K562 (cell line): Measurements from ENCODE around the gene TRAF3IP1. TPM values are rescaled to one million over a fixed set of nuclear protein-coding genes. Genes with fewer than 3 reads are reported as not detected.

Experiments used
- C11orf30 ChIP-seq: fragments of 450-650 bp; IDR thresholded peaks from 2 replicates; pipeline ENCODE4 v1.6.1; 2016; ENCODE audit warnings: low read depth, mild to moderate bottlenecking
- CEBPG ChIP-seq, 3 experiments: fragments of 200-800 bp in 1 of 3; sonication (Bioruptor generic) in 1 of 3; sonication (generic) in 1 of 3; formaldehyde crosslinking in 1 of 3; IDR thresholded peaks in 2 of 3; conservative IDR thresholded peaks in 1 of 3; 2 replicates each; pipeline versions ENCODE4 v1.6.1 to v1.8.0; 2016 to 2022; ENCODE audit warnings: missing compliant biosample characterization in 2 of 3, missing genetic modification characterization in 2 of 3, mild to moderate bottlenecking in 1 of 3, missing genetic modification reagents in 1 of 3
- DMBX1 ChIP-seq: fragments of 250-450 bp; sonication (Bioruptor Pico); IDR thresholded peaks from 2 replicates; pipeline ENCODE4 v1.8.0; 2022; ENCODE audit warnings: inconsistent platforms, mild to moderate bottlenecking, moderate library complexity, borderline replicate concordance
- DPF2 ChIP-seq: fragments of 450-650 bp; IDR thresholded peaks from 2 replicates; pipeline ENCODE4 v1.6.1; 2016
- ERF ChIP-seq: fragments of 450-650 bp; formaldehyde crosslinking; IDR thresholded peaks from 2 replicates; pipeline ENCODE4 v1.4.0; 2020; ENCODE audit warnings: mild to moderate bottlenecking, mixed read lengths
- FOSL1 ChIP-seq: fragments of 200-800 bp; sonication (Bioruptor generic); conservative IDR thresholded peaks from 2 replicates; pipeline ENCODE4 v1.6.1; 2016; ENCODE audit warnings: missing genetic modification characterization, missing compliant biosample characterization
- FOXJ3 ChIP-seq: sonication (generic); formaldehyde crosslinking; IDR thresholded peaks from 2 replicates; pipeline ENCODE4 v1.4.0; 2020; ENCODE audit warnings: mild to moderate bottlenecking, missing genetic modification reagents
- MCM7 ChIP-seq, 2 experiments: fragments of 450-650 bp; IDR thresholded peaks; 2 replicates each; pipeline ENCODE4 v1.6.1; 2016 to 2018
- MYNN ChIP-seq, 2 experiments: sonication (generic); formaldehyde crosslinking in 1 of 2; IDR thresholded peaks; 2 replicates each; pipeline versions ENCODE4 v1.5.0 to v1.6.1; 2016 to 2020; ENCODE audit warnings: antibody characterized with exemption in 1 of 2, missing genetic modification reagents in 1 of 2
- NFE2 ChIP-seq: IDR thresholded peaks from 2 replicates; pipeline ENCODE4 v1.6.1; 2014; ENCODE audit warnings: antibody characterized with exemption, low read depth
- NR4A1 ChIP-seq, 2 experiments: fragments of 250-450 bp in 1 of 2; fragments of 450-650 bp in 1 of 2; sonication (Bioruptor Pico) in 1 of 2; IDR thresholded peaks; 2 replicates each; pipeline versions ENCODE4 v1.4.0 to v1.6.1; 2016 to 2020; ENCODE audit warnings: mild to moderate bottlenecking in 2 of 2, missing compliant biosample characterization in 1 of 2, missing genetic modification characterization in 1 of 2, moderate library complexity in 1 of 2
- PHF21A ChIP-seq: fragments of 450-650 bp; IDR thresholded peaks from 2 replicates; pipeline ENCODE4 v1.6.1; 2017; ENCODE audit warnings: low read depth, borderline replicate concordance
- RAD21 ChIP-seq, 2 experiments: fragments of 250-450 bp in 1 of 2; fragments of 450-650 bp in 1 of 2; sonication (Bioruptor Pico) in 1 of 2; formaldehyde crosslinking in 1 of 2; IDR thresholded peaks in 1 of 2; conservative IDR thresholded peaks in 1 of 2; 2 replicates each; pipeline versions ENCODE4 v1.4.0 to v1.8.0; 2020 to 2022; ENCODE audit warnings: mild to moderate bottlenecking in 2 of 2, moderate library complexity in 1 of 2
- RCOR1 ChIP-seq, 2 experiments: IDR thresholded peaks; 2 replicates each; pipeline ENCODE4 v1.6.1; 2012; ENCODE audit warnings: low read depth in 2 of 2, low read length in 2 of 2, borderline replicate concordance in 1 of 2, improper control_type of control experiment in 1 of 2
- YBX1 ChIP-seq: fragments of 450-650 bp; IDR thresholded peaks from 2 replicates; pipeline ENCODE4 v1.7.1; 2016; ENCODE audit warnings: mild to moderate bottlenecking
- ZBTB33 ChIP-seq: sonication (generic); formaldehyde crosslinking; IDR thresholded peaks from 2 replicates; pipeline ENCODE4 v1.8.1; 2023; ENCODE audit warnings: mild to moderate bottlenecking, missing genetic modification reagents
- ZNF23 ChIP-seq: fragments of 250-450 bp; sonication (Bioruptor Pico); IDR thresholded peaks from 2 replicates; pipeline ENCODE4 v1.4.0; 2020; ENCODE audit warnings: mild to moderate bottlenecking
- polyA plus RNA-seq, 8 experiments: library from polyadenylated mRNA; depleted of rRNA in 4 of 8; stranded (reverse) in 5 of 8; unstranded in 3 of 8; fragments of >200 nt; fragmentation: Nextera tagmentation in 2 of 8; fragmentation: Illumina TruSeq in 1 of 8; extraction: Ambion mirVana in 2 of 8; extraction: Trizol in 1 of 8; gene quantifications; 2 replicates each; pipeline versions ENCODE4 v1.2.1 to v1.2.3, GENCODE V29; 2011 to 2014; ENCODE audit warnings: inconsistent platforms in 1 of 8, missing spikeins in 1 of 8
- total RNA-seq, 7 experiments: library from RNA; depleted of rRNA in 6 of 7; stranded (reverse); fragments of >200 nt in 6 of 7; fragmentation: Illumina TruSeq in 2 of 7; extraction: Trizol in 2 of 7; gene quantifications; 2 replicates each; pipeline versions ENCODE4 v1.2.1 to v1.2.3, GENCODE V29; 2011 to 2021; ENCODE audit warnings: low replicate concordance in 1 of 7
- TF ChIP-seq, protein P1 (sequence below): fragments of 250-450 bp; sonication (Bioruptor Pico); IDR thresholded peaks from 2 replicates; pipeline ENCODE4 v1.8.0; 2022; ENCODE audit warnings: moderate library complexity, mild to moderate bottlenecking, inconsistent platforms
- TF ChIP-seq, protein P2 (sequence below): sonication (generic); formaldehyde crosslinking; IDR thresholded peaks from 2 replicates; pipeline ENCODE4 v1.8.1; 2023; ENCODE audit warnings: mild to moderate bottlenecking, missing genetic modification reagents
- TF ChIP-seq, protein P3 (sequence below): fragments of 450-650 bp; formaldehyde crosslinking; IDR thresholded peaks from 2 replicates; pipeline ENCODE4 v1.4.0; 2020; ENCODE audit warnings: mild to moderate bottlenecking, mixed read lengths

TRAF3IP1 gene
- total and polyA plus RNA-seq, 9 of the 15 experiments (the other 6 are each of a cell fraction or from before 2014, with no cell fraction given) = 1.3 to 7.4 (median 3.4) TPM

DNA sequence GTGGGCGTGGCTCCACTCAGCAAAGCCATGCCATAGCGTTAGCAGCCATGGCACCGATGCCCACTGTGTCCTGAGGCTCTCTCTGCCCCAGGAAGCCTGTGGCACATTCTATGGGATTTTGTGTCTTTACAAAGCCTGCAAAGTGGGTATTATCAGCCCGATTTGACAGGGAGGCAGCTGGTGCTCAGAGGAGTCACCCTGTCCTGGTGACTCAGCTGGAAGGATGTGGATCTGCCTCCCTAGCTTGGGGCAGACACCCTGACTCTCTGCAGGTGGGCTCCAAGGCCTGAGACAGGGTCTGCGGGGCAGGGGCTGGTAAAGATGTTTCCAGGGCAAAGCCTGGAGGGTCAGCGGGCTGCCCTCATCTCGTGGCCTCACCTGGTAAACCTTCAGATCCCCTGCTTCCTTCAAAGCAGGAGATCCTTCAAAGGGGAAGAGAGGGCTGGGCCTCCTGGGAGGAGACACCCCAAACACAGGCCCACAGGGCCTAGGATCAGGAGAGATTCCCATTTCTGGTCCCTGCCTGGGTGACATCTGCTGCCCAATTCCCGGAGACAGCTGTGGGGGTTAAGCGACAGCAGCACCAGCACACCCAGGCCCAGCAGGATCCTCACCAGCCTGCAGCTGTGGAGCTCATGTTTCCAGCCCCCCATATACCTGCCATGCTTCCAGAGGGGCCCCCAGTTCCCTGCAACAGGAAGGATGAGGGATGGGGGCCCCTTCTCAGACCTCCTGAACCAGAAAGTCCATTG is 103.4 kb downstream of the TRAF3IP1 start (continued):
- TF ChIP-seq, protein P1, sequence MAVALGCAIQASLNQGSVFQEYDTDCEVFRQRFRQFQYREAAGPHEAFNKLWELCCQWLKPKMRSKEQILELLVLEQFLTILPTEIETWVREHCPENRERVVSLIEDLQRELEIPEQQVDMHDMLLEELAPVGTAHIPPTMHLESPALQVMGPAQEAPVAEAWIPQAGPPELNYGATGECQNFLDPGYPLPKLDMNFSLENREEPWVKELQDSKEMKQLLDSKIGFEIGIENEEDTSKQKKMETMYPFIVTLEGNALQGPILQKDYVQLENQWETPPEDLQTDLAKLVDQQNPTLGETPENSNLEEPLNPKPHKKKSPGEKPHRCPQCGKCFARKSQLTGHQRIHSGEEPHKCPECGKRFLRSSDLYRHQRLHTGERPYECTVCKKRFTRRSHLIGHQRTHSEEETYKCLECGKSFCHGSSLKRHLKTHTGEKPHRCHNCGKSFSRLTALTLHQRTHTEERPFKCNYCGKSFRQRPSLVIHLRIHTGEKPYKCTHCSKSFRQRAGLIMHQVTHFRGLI (CRISPR knock-in tag) = no peak
- TF ChIP-seq NR4A1 (CRISPR knock-in tag; IDR thresholded peaks at IDR 0.05) (no peak), NR4A1 (tag; IDR thresholded peaks at IDR 0.05) (no peak), RAD21 (CRISPR knock-in tag; conservative IDR thresholded peaks at IDR 0.05 in 1 of 2, IDR thresholded peaks at IDR 0.05 in 1 of 2) (no peak), DPF2 (peak; percentile 28; the same call in 1 of the 2 replicates), PHF21A (peak; percentile 57; the same call in 1 of the 2 replicates), FOSL1 (tag) (0 out of 2 replicates have a peak, but pooled peaks have one; percentile 37), ZNF23 (CRISPR knock-in tag) (no peak), C11orf30 (peak; percentile 20; the same call in 1 of the 2 replicates), RCOR1 (IDR thresholded peaks at IDR 0.05; ENCODE audit: borderline replicate concordance in 1 of 2, low read depth in 2 of 2, low read length in 2 of 2) (0 out of 4 replicates have a peak, but pooled peaks of 1 of the 2 experiments have one; percentile 22), NFE2 (peak; percentile 62), DMBX1 (CRISPR knock-in tag) (no peak), FOXJ3 (CRISPR knock-in tag) (no peak), YBX1 (no peak), MYNN (IDR thresholded peaks at IDR 0.05) (no peak), MYNN (CRISPR knock-in tag; IDR thresholded peaks at IDR 0.05) (no peak), ZBTB33 (no peak), MCM7 (IDR thresholded peaks at IDR 0.05) (no peak), ERF (CRISPR knock-in tag) (no peak), CEBPG (CRISPR knock-in tag; IDR thresholded peaks at IDR 0.05) (no peak), CEBPG (tag; conservative IDR thresholded peaks at IDR 0.05 in 1 of 2, IDR thresholded peaks at IDR 0.05 in 1 of 2) (no peak)
- TF ChIP-seq, protein P2, sequence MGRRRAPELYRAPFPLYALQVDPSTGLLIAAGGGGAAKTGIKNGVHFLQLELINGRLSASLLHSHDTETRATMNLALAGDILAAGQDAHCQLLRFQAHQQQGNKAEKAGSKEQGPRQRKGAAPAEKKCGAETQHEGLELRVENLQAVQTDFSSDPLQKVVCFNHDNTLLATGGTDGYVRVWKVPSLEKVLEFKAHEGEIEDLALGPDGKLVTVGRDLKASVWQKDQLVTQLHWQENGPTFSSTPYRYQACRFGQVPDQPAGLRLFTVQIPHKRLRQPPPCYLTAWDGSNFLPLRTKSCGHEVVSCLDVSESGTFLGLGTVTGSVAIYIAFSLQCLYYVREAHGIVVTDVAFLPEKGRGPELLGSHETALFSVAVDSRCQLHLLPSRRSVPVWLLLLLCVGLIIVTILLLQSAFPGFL = no peak
- TF ChIP-seq, protein P3, sequence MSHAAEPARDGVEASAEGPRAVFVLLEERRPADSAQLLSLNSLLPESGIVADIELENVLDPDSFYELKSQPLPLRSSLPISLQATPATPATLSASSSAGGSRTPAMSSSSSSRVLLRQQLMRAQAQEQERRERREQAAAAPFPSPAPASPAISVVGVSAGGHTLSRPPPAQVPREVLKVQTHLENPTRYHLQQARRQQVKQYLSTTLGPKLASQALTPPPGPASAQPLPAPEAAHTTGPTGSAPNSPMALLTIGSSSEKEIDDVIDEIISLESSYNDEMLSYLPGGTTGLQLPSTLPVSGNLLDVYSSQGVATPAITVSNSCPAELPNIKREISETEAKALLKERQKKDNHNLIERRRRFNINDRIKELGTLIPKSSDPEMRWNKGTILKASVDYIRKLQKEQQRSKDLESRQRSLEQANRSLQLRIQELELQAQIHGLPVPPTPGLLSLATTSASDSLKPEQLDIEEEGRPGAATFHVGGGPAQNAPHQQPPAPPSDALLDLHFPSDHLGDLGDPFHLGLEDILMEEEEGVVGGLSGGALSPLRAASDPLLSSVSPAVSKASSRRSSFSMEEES (CRISPR knock-in tag) = no peak
